ENCODE results near the gene SMOC2. TPM values are rescaled to one million over a fixed set of nuclear protein-coding genes. Genes with fewer than 3 reads are reported as not detected.

Gene SMOC2
- polyA plus RNA-seq, 1 of the 3 experiments (the other 2 are of a cell fraction) = not detected

- DNase-seq = no peak
- H3K79me2 ChIP-seq (ENCODE audit: insufficient read depth) = no peaks in the 10 kb centered on the region
- no peaks in the 10 kb centered on the region for H3K36me3 ChIP-seq (replicated peaks in 1 of 2; ENCODE audit: control insufficient read depth in 1 of 2, insufficient read depth in 2 of 2, low read length in 1 of 2)
- H3K4me2 ChIP-seq = no peak overlapping the region
- H3K9me2 ChIP-seq = no peaks in the 10 kb centered on the region
- H4K20me1 ChIP-seq (ENCODE audit: insufficient read depth) = no peaks in the 10 kb centered on the region
- no peak overlapping the region for H3K27ac ChIP-seq (ENCODE audit: low read depth in 2 of 2, low read length in 1 of 2)
- no peaks in the 10 kb centered on the region; a peak in 1 of 4 replicates for H3K4me1 ChIP-seq (ENCODE audit: control insufficient read depth in 1 of 2, insufficient read depth in 2 of 2, low read depth in 1 of 2, low read length in 1 of 2)
- ChIA-PET POLR2A (no interaction called here), CTCF (no interaction called here)
- TF ChIP-seq FOXM1 (IDR thresholded peaks at IDR 0.05; ENCODE audit: low read depth) (no peak), EP300 (IDR thresholded peaks at IDR 0.05; ENCODE audit: borderline replicate concordance in 1 of 2, low read depth in 1 of 2, low read length in 1 of 2) (no peak), MXI1 (IDR thresholded peaks at IDR 0.05; ENCODE audit: low read depth, low read length) (no peak), USF2 (IDR thresholded peaks at IDR 0.05; ENCODE audit: borderline replicate concordance, low read depth, low read length) (no peak), JUND (IDR thresholded peaks at IDR 0.05) (no peak), MEF2A (IDR thresholded peaks at IDR 0.05; ENCODE audit: borderline replicate concordance, low read depth) (no peak), RAD21 (IDR thresholded peaks at IDR 0.05; ENCODE audit: low read length) (no peak), SIN3A (IDR thresholded peaks at IDR 0.05; ENCODE audit: borderline replicate concordance, low read depth, low read length) (no peak), POLR2AphosphoS5 (IDR thresholded peaks at IDR 0.05; ENCODE audit: low read depth, low read length) (no peak), NRF1 (IDR thresholded peaks at IDR 0.05; ENCODE audit: low read depth, low read length) (no peak), RFX5 (IDR thresholded peaks at IDR 0.05; ENCODE audit: low read length) (no peak), SMC3 (IDR thresholded peaks at IDR 0.05; ENCODE audit: low read depth, low read length) (no peak), MAX (IDR thresholded peaks at IDR 0.05; ENCODE audit: low read depth) (no peak), NFIC (IDR thresholded peaks at IDR 0.05; ENCODE audit: borderline replicate concordance) (no peak), REST (IDR thresholded peaks at IDR 0.05; ENCODE audit: low read depth, low read length) (no peak), FOSL2 (IDR thresholded peaks at IDR 0.05; ENCODE audit: borderline replicate concordance, low read depth) (no peak), CHD2 (IDR thresholded peaks at IDR 0.05; ENCODE audit: low read length, partially characterized antibody) (no peak)
- TF ChIP-seq, protein P1, sequence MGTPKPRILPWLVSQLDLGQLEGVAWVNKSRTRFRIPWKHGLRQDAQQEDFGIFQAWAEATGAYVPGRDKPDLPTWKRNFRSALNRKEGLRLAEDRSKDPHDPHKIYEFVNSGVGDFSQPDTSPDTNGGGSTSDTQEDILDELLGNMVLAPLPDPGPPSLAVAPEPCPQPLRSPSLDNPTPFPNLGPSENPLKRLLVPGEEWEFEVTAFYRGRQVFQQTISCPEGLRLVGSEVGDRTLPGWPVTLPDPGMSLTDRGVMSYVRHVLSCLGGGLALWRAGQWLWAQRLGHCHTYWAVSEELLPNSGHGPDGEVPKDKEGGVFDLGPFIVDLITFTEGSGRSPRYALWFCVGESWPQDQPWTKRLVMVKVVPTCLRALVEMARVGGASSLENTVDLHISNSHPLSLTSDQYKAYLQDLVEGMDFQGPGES (IDR thresholded peaks at IDR 0.05; ENCODE audit: low read depth, low read length) = no peak
- TF ChIP-seq, protein P2, sequence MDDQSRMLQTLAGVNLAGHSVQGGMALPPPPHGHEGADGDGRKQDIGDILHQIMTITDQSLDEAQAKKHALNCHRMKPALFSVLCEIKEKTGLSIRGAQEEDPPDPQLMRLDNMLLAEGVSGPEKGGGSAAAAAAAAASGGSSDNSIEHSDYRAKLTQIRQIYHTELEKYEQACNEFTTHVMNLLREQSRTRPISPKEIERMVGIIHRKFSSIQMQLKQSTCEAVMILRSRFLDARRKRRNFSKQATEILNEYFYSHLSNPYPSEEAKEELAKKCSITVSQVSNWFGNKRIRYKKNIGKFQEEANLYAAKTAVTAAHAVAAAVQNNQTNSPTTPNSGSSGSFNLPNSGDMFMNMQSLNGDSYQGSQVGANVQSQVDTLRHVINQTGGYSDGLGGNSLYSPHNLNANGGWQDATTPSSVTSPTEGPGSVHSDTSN (IDR thresholded peaks at IDR 0.05) = no peak
- H3K9me3 ChIP-seq = no peaks in the 10 kb centered on the region
- no peak overlapping the region for H3K4me3 ChIP-seq (ENCODE audit: low read depth in 2 of 2, low read length in 1 of 2)
- H3K9ac ChIP-seq = no peak overlapping the region
- no peak overlapping the region for H2AFZ ChIP-seq (ENCODE audit: low read depth)
- WGBS (ENCODE audit: low lambda C conversion rate) = 46% methylated on average over 12 of the region's 14 CpGs
- no peaks in the 10 kb centered on the region for H3K27me3 ChIP-seq (ENCODE audit: insufficient read depth)
- no peaks in the 10 kb centered on the region for H3F3A ChIP-seq (replicated peaks; ENCODE audit: insufficient read depth)
These were observed 57.3 kb downstream of the SMOC2 start for GRCh38 chr6:168498161-168498843.
